HL-60/S4 treated with retinoic acid at 250 ng/mL for 4 days and 3 days (cell line): Measurements from ENCODE around the gene CDC16.
"Not testable (repeated sequence)": the region's sequence is repeated elsewhere in the genome, so short reads cannot be mapped to it uniquely, and the experiment has no call there.

Source experiments
- in situ Hi-C: fragments of 300-500 bp; cut with MboI; formaldehyde crosslinking; loops from 2 replicates; pipeline ENCODE4 v1.7.0; 2022; ENCODE audit warnings: low sequenced_read_pairs

The CDC16 gene

DNA sequence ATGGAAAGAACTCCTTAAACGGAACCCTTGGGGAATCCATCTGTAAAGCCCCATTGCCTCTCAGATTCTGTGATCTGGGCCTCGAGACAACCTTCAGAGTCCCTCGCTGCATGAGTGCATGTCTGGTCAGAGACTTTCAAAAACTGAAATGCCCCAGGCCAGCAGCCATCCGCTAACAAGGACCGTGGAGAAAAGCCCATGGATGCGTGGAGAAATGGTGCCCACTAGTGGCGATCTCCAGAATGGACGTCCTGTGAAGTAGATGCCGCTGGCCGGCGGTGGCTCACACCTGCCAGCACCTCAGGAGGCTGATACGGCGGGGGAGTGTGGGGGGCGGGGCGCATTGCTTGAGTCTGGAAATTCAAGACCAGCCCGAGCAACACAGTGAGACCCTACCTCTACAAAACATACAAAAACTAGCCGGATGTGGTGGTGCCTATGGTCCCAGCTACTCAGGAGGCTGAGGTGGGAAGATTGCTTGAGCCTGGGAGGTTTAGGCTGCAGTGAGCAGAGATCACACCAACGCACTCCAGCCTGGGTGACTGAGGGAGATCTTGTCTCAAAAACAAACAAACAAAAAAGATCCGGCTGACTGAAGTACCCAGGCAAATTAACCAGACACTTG lies 7.9 kb upstream of the CDC16 start:
- in situ Hi-C loops = no loop called here

DNA sequence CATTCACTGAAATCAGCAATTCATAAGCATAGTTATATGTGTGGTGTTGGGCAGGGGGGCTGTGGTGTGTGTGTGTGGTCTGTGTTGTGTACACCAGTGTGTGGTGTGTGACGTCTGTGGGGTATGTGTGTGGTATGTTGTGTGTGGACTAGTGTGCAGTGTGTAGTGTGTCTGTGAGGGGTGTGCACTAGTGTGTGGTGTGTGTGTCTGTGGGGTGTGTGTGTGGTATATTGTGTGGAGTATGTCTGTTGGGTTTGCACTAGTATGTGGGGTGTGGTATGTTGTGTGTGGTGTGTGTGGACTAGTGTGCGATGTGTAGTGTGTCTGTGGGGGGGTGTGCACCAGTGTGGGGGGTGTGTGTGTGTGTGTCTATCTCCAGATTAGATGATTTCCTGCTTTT lies 7.2 kb upstream of the CDC16 start:
- in situ Hi-C loops = no loop called here

DNA sequence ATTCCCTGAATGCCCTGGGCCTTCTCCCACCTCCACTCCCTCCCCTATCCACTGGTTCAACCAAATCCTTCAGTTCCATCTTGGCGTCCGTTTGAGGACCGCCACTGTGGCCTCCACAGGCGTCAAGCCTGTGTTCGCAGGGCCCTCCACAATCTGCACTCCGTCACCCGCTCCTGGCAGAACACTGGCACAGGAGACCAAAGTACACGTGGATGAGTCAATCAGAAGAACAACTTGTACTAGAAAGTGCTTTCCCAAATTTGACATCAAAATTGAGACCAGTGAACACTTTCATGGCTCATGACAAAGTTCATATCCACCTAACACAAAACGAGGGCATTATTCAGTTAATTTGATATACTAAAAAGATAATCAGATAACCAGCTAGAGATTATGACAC lies 6.5 kb upstream of the CDC16 start:
- in situ Hi-C loops = no loop called here

DNA sequence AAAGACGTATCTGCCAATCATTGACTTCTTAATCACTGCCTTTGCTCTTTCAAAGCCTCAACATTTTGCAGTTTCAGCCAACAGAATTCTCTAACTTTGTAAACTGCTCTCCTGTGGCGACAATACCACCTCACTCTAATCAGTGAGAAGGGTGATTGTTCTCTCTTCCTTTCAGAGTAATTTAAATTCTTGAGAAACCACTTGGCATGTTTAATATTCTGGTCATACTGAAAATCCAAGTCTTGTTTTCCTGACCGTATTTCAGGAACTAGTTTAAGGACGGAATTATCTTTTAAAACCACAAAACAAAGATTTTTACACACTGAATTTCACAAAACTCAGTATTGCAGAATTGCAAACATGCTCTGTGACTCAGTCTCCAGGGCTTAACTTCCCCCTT lies 5.2 kb upstream of the CDC16 start:
- in situ Hi-C loops = no loop called here

DNA sequence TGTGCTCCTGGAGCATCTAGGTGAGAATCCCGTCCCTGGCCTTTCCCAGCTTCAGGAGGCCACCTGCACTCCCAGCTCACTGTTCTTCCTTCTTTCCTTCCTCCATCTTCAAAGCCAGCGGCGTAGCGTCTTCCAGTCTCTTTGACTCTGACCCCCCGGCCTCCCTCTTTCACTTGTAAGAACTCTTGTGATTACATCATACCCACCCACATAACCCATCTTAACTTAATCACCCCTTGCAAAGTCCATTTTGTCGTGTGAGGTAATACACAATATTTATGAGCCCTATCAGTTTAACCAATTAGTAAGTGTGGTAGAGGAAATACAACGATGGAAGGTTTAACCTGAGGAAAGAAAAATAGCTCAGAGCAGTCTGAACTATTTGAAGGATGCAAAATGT lies 4.6 kb upstream of the CDC16 start:
- in situ Hi-C loops = no loop called here

DNA sequence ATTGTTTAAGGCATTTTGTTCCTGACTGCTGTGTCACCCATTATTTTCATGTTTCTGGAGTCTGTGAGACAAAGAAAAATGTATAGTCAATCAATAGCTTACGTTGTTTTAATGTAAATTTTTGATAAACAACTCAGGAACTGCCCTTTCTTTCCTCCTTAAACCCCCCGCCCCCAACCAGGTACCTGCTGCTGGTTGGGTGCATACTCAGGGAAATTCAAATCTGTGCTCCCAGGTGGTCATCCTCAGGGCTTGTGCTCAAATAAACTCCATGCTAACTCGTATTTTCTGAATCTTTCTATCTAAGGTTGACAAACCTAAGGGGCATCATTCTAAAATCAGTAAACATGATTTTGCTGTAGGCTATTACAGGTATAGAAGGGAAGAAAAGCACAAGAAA lies 4.1 kb upstream of the CDC16 start:
- in situ Hi-C loops = no loop called here

DNA sequence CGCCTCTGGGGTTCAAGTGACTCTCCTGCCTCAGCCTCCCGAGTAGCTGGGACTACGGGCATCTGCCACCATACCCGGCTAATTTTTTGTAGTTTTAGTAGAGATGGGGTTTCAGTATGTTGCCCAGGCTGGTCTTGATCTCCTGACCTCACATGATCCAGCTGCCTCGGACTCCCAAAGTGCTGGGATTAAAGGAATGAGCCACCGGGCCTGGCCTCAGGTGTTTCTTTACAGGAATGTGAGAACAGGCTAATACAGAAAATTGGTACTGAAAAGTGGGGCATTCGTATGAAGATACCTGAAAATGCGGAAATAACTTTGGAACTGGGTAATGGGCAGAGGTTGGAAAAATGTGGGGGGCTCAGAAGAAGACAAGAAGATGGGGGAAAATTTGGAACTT lies 2.8 kb upstream of the CDC16 start:
- in situ Hi-C loops = no loop called here

DNA sequence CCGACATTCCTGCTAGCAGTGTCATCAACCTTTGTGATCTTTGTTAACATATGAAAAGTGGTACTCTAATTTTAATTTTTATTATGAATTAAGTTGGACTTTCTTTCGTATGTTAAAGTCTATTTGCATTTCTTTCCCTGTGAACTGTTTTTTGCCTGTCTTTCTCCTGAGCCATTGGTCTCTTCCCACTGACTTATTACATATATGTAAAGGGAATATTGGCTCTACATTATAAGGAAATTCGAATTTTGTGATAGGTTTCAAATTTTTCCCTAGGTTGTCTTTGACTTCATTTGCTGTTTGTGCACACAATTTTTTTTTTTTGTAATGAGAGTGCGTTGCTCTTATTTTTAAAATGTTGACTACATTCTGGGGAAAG lies 442 bp upstream of the CDC16 start:
- in situ Hi-C loops = no loop called here

DNA sequence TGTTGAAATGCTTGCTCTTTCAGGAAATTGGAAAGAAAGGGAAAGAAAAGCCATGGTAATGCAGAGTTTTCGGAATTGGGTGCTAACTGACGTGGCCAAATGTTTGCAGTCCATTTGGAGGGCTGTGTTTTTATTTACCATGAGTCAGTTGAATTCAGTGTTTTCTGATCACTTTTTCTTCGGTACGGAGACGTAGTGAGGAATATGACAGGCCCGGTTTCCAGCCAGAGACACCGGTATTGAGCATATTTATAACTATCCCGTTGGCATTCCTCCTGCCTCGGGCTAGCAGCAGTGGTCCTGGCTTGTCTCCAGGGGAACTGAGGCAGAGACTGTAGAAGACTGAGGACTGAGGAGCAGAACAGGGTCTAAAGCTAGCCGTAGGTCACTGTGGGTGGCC lies 1.0 kb downstream of the CDC16 start:
- in situ Hi-C loops = no loop called here

DNA sequence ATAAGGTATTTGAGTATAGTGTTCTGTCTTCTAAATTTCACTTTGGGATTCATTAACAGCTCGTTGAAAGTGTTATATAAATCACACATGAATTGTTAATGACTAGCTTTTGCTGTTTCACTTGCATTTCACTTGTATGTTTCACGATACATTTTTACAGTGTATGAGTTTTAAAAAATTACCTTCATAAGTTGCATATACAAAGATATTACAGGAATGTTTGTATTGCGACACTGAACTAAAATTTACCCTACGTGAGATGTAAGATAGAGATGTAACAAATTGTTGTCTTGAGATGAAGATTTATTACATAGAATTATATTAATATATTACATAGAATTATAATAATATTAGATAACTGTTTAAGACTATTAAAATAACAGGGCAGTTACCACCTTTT lies 1.5 kb downstream of the CDC16 start:
- in situ Hi-C loops = no loop called here

DNA sequence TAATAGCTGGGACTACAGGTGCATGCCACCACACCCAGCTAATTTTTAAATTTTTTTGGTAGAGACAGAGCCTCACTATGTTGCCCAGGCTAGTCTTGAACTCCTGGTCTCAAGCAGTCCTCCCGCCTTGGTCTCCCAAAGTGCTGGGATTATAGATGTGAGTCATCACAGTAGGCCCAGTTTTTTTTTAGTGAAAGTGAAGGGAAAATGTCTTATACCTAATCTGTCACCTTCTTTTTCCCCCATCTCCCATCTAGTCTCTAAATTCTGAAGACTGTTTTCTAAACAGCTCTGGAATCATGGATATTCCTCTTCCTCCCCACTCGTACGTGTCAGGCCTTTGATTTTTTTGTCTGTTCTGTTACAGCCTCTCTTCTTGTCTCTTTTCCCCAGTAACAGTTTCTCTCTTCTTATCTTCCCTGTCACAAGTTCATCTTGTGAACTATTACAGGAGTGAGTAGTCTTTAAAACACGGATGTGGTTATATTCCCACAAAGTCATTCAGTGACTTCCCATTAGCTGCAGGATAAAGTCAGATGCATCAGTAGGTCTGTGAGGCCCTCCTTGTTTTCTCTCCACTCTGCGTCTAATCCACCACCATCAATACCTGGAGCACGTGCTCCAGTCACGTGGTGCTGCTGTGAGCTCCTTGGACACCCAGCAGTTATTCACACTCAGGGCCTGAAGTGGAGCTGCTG lies 2.9 kb downstream of the CDC16 start:
- in situ Hi-C loops = no loop called here

DNA sequence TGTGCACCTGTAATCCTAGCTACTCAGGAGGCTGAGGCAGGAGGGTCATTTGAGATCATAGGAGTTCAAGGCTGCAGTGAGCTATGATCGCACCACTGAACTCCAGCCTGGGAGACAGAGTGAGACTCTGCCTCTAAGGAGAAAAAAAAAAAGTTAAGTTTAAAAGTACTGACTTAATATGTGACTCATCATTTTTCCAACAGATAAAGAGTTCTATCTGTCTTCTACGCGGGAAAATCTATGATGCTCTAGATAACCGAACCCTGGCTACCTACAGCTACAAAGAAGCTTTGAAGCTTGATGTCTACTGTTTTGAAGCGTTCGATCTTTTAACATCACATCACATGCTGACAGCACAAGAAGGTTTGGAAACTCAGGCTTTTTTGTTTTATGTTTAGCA lies 7.2 kb downstream of the CDC16 start:
- in situ Hi-C loops = no loop called here

DNA sequence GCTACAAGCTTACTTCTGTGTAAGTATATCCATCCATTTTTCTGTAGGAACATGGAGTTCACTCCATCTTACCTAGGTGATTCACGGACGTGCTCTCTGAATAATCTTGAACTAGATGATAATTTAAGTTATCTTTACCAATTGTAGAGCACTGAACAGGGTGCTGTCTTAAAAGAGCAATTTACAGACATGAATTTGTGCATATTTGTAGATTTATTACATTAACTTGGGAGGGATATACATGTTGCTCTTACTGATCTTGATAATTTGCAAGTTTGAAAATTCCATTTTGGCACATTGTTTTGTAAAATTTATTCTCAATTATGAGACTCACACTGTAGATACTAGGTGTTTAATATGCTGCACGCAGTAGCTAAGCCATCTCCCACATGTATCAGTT lies 9.3 kb downstream of the CDC16 start:
- in situ Hi-C loops = no loop called here

DNA sequence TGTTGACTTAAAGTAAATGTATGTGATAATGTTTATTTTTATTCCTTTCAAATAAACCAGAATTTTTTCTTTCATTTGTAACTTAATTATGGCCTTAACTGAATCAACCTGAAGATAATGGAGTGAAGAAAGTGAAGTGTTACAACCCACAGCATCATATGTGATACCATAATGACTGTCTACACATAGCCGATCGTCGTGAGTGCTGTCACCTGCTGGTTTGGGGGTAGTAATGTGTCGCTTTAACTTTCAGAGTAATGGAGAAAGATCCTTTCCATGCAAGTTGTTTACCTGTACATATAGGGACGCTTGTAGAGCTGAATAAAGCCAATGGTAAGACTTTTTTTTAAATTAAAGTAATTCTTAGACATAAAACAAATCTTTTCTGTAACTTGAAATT lies 9.9 kb downstream of the CDC16 start:
- in situ Hi-C loops = no loop called here

DNA sequence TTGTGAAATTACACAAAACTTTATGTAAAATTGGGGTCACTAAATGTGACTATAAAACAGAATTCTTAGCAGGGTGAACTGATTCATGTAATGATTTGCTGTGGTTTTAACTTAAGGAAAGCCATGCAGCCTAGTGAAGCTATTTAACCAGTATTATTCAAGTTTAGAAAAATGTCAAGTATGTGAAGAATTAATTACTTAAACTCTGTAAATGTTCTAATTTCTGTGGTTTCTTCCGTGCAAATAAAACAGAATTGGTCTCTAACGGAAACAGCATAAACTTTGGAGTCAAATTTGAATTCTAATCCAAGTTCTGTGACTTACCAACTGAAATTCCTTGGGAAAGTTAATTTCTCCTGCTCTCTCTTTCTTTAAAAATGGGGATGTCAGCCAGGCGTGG lies 13.3 kb downstream of the CDC16 start:
- in situ Hi-C loops = no loop called here

DNA sequence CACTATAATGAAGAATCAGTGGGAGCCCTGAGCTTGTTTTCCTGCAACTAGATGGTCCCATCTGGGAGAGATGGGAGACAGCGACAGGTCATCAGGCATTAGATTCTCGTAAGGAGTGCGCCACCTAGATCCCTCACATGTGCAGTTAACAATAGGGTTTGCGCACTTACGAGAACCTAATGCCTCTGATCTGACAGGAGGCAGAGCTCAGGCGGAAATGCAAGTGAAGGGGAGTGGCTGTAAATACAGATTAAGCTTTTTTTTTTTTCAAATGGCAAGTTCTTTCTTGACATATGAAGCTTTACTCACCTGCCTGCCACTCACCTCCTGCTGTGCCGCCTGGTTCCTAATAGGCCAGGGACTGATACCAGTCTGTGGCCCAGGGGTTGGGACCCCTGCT lies 14.4 kb downstream of the CDC16 start:
- in situ Hi-C loops = no loop called here

DNA sequence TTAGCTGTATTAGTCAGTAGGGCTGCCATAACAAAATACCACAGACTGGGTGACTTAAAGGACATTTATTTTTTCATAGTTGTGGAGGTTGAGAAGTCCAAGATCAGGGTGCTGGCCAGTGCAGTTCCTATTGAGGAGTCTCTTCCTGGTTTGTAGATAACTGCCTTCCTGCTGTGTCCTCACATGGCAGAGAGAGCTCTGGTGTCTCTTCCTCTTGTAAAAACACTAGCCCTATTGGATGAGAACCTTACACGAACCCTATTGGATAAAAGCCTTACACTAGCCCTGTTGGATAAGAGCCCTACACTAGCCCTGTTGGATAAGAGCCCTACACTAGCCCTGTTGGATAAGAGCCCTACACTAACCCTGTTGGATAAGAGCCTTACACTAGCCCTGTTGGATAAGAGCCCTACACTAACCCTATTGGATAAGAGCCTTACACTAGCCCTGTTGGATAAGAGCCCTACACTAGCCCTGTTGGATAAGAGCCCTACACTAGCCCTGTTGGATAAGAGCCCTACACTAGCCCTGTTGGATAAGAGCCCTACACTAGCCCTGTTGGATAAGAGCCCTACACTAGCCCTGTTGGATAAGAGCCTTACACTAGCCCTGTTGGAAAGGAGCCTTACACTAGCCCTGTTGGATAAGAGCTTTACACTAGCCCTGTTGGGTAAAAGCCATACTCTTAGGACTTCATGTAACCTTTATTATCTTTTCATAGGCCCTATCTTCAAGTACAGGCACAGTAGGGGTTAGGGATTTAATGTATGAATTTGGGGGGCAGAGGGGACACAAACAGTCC lies 17.1 kb downstream of the CDC16 start:
- in situ Hi-C loops = not testable (repeated sequence)

DNA sequence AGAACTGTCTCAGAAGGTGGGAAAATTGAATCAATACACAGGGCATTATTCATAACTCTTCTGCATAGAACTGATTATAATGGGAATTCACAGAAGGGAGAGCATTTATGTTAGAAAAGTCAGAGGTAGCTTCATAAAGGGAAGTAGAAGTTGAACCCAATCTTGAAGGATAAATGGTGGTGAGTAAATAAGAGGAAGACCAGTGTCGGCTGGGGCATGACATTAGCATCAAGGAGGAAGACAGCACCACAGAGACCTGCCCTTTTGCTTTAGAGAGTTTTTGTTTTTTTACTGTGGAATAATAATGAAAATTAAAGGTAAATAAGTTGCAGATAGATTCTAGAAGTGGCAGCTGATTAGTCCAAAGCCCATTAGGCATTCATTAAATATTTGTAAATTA lies 21.9 kb downstream of the CDC16 start:
- in situ Hi-C loops = no loop called here

DNA sequence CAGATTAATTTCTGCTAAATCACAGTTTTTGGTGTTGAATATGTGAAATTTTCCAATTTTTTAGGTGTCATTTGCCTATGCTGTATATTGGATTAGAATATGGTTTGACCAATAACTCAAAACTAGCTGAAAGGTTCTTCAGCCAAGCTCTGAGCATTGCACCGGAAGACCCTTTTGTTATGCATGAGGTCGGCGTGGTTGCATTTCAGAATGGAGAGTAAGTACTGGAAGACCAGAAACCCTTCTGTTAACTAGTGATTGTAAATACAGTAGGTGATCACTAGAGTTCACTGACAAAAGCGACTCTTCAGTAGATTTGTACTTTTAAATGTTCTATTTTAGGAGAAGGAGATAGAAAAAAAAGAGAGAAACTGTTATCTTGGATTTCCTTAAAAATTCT lies 22.3 kb downstream of the CDC16 start:
- in situ Hi-C loops = no loop called here

DNA sequence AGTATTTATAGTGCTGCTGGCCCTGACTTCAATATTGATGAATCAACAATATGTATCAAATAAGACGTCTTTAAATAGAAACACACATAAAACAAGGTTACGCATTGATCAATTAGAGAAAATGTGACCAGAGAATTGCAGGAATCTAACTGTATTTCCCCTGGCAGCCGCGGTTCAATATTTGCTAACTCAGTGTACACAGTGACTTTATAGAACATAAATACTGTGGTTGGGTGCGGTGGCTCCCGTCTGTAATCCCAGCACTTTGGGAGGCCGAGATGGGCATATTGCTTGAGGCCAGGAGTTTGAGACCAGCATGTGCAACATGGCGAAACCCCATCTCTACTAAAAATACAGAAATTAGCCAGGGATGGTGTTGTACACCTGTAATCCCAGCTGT lies 23.9 kb downstream of the CDC16 start:
- in situ Hi-C loops = no loop called here

DNA sequence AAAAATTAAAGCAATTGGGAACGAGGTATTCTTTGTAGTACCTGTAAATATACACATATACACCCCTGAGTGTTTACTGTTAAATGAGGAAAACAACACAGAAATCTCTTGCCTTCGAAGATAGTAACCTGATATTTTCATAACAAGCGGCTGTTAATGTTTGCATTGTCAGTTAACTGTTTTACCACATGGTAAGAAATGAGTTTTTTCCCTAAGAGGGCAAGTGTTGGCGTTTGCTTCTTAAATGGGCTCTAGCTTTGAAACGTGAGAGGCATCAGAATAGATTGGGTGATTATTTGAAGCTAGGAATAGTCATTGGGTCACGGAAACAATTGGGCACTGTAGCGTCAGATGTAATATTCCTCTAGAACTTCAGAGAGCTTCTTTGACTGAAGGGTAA lies 24.7 kb downstream of the CDC16 start:
- in situ Hi-C loops = no loop called here

DNA sequence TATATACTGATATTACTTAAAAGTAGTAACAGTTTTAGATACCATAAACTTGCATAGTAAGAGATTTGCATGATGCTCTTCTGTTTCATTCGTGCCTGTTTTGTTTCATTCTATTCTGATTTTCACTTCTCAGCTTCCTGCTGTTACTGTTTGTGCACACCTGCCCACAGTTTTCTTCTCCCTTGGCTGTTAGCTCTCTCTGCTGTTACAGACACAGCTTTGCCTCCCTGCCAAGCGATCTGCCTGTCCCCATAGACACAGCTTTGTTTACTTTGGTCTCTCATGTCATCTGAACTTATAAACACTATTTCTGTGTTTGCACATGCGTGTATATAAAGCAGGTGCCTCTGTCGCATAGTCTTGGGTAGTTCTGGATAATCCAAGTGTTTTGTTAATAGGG lies 25.3 kb downstream of the CDC16 start:
- in situ Hi-C loops = no loop called here
